Subcutaneous adipose tissue (tissue), 4 donors: Measurements from ENCODE around the gene ACOXL. TPM values are rescaled to one million over a fixed set of nuclear protein-coding genes. Genes with fewer than 3 reads are reported as not detected.

ENCODE experiments used
- CTCF ChIP-seq: fragments of 450-650 bp; IDR thresholded peaks from one replicate; pipeline ENCODE4 v1.5.1; 2016; ENCODE audit warnings: low read depth, mild to moderate bottlenecking, control low read depth, antibody characterized with exemption, moderate library complexity
- total RNA-seq, 4 donors: library from RNA; depleted of rRNA; stranded (reverse); fragments of >200 nt; gene quantifications; one replicate each; pipeline ENCODE4 v1.1.0, GENCODE V29; 2016

The ACOXL gene
- total RNA-seq, 4 donors from 2014 or later, result not detected

GRCh38 chr2:110864176-110864575, 131.8 kb downstream of the ACOXL start:
- TF ChIP-seq CTCF, result no peak

GRCh38 chr2:110864731-110865130, 132.4 kb downstream of the ACOXL start:
- TF ChIP-seq CTCF, result no peak

GRCh38 chr2:110865188-110865587, 132.8 kb downstream of the ACOXL start:
- no peak for TF ChIP-seq CTCF

- TF ChIP-seq CTCF, result no peak
These were observed 133.7 kb downstream of the ACOXL start for GRCh38 chr2:110866045-110866444.

GRCh38 chr2:110866466-110866865, 134.1 kb downstream of the ACOXL start:
- no peak for TF ChIP-seq CTCF

GRCh38 chr2:110867078-110867477, 134.7 kb downstream of the ACOXL start:
- TF ChIP-seq CTCF, result no peak

- TF ChIP-seq CTCF, result no peak
These were observed 136.6 kb downstream of the ACOXL start for GRCh38 chr2:110868971-110869370.
